ENCODE results near the gene NPEPL1.

DNA sequence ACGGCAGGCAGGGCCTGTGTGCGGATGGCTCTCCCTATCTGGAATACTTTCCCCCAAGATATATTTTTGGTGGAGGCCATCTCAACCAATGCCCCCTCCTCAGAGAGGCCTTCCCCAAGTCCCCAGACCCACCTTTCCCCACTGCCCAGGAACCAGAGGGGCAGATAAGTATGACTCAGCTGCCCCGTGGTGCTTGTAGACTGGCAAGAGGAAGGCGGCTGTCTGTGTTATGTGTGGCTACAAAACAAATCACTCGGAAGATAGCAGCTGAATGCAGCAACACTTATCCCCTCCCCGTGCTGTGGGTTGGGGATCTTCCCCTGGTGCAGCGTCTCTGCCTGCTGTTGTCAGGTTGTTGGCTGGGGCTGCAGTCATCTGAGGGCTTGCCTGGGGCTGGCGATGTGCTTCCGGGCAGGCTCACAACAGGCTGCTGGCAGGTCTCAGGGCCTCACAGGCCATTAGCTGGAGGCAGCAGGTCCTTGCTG lies 7.1 kb downstream of the NPEPL1 start:
- TF ChIP-seq, protein P1, sequence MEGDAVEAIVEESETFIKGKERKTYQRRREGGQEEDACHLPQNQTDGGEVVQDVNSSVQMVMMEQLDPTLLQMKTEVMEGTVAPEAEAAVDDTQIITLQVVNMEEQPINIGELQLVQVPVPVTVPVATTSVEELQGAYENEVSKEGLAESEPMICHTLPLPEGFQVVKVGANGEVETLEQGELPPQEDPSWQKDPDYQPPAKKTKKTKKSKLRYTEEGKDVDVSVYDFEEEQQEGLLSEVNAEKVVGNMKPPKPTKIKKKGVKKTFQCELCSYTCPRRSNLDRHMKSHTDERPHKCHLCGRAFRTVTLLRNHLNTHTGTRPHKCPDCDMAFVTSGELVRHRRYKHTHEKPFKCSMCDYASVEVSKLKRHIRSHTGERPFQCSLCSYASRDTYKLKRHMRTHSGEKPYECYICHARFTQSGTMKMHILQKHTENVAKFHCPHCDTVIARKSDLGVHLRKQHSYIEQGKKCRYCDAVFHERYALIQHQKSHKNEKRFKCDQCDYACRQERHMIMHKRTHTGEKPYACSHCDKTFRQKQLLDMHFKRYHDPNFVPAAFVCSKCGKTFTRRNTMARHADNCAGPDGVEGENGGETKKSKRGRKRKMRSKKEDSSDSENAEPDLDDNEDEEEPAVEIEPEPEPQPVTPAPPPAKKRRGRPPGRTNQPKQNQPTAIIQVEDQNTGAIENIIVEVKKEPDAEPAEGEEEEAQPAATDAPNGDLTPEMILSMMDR (IDR thresholded peaks at IDR 0.05): no peak
- TF ChIP-seq EP300 (IDR thresholded peaks at IDR 0.05): no peak
